NCI-H1048 (cell line): ENCODE data around the gene EVC2.

Experiments
- DNase-seq: peaks from one replicate; lab custom pipeline; 2025; lab: John Stamatoyannopoulos, UW

EVC2 gene

GRCh38 chr4:5683566-5683965 lies 24.8 kb downstream of the EVC2 start:
- DNase-seq, result no peak

- no peak for DNase-seq
These were observed 29.4 kb downstream of the EVC2 start for GRCh38 chr4:5678977-5679376.

GRCh38 chr4:5676763-5677162 lies 31.6 kb downstream of the EVC2 start:
- no peak for DNase-seq

GRCh38 chr4:5666741-5667140 lies 41.6 kb downstream of the EVC2 start:
- no peak for DNase-seq

GRCh38 chr4:5664778-5665177 lies 43.6 kb downstream of the EVC2 start:
- no peak for DNase-seq

GRCh38 chr4:5662555-5662954 lies 45.8 kb downstream of the EVC2 start:
- DNase-seq, result no peak

GRCh38 chr4:5661237-5661636 lies 47.1 kb downstream of the EVC2 start:
- no peak for DNase-seq

GRCh38 chr4:5660185-5660584 lies 48.2 kb downstream of the EVC2 start:
- DNase-seq, result no peak

- DNase-seq, result no peak
These were observed 49.4 kb downstream of the EVC2 start for GRCh38 chr4:5658974-5659373.

- DNase-seq, result no peak
These were observed 51.9 kb downstream of the EVC2 start for GRCh38 chr4:5656415-5656814.

- DNase-seq, result no peak
These were observed 53.6 kb downstream of the EVC2 start for GRCh38 chr4:5654791-5655190.

- DNase-seq, result no peak
These were observed 57.3 kb downstream of the EVC2 start for GRCh38 chr4:5651089-5651488.

- DNase-seq, result no peak
These were observed 58.3 kb downstream of the EVC2 start for GRCh38 chr4:5650040-5650439.

GRCh38 chr4:5647351-5647750 lies 61.0 kb downstream of the EVC2 start:
- no peak for DNase-seq

GRCh38 chr4:5640096-5640495 lies 68.3 kb downstream of the EVC2 start:
- no peak for DNase-seq

GRCh38 chr4:5639556-5639955 lies 68.8 kb downstream of the EVC2 start:
- no peak for DNase-seq

GRCh38 chr4:5638976-5639375 lies 69.4 kb downstream of the EVC2 start:
- DNase-seq, result no peak

- no peak for DNase-seq
These were observed 70.0 kb downstream of the EVC2 start for GRCh38 chr4:5638316-5638715.

GRCh38 chr4:5636766-5637670 lies 71.3 kb downstream of the EVC2 start:
- DNase-seq, result no peak

GRCh38 chr4:5635826-5636195 lies 72.5 kb downstream of the EVC2 start:
- no peak for DNase-seq

- no peak for DNase-seq
These were observed 75.8 kb downstream of the EVC2 start for GRCh38 chr4:5632571-5632970.

GRCh38 chr4:5632066-5632440 lies 76.3 kb downstream of the EVC2 start:
- no peak for DNase-seq

- no peak for DNase-seq
These were observed 76.8 kb downstream of the EVC2 start for GRCh38 chr4:5631352-5632065.

- DNase-seq, result no peak
These were observed 77.6 kb downstream of the EVC2 start for GRCh38 chr4:5630762-5631161.
